GM10266 (cell line): ENCODE data around the gene TRIM13.

Experiments
- DNase-seq: peaks from one replicate; pipeline ENCODE4 v3.0.0; 2012; ENCODE audit errors: extremely low spot score
- CTCF ChIP-seq: IDR thresholded peaks from 2 replicates; pipeline ENCODE4 v1.5.1; 2012; ENCODE audit warnings: mild to moderate bottlenecking, low read depth; ENCODE audit not compliant: control insufficient read depth, insufficient read depth; ENCODE audit errors: missing control alignments

The TRIM13 gene

DNA sequence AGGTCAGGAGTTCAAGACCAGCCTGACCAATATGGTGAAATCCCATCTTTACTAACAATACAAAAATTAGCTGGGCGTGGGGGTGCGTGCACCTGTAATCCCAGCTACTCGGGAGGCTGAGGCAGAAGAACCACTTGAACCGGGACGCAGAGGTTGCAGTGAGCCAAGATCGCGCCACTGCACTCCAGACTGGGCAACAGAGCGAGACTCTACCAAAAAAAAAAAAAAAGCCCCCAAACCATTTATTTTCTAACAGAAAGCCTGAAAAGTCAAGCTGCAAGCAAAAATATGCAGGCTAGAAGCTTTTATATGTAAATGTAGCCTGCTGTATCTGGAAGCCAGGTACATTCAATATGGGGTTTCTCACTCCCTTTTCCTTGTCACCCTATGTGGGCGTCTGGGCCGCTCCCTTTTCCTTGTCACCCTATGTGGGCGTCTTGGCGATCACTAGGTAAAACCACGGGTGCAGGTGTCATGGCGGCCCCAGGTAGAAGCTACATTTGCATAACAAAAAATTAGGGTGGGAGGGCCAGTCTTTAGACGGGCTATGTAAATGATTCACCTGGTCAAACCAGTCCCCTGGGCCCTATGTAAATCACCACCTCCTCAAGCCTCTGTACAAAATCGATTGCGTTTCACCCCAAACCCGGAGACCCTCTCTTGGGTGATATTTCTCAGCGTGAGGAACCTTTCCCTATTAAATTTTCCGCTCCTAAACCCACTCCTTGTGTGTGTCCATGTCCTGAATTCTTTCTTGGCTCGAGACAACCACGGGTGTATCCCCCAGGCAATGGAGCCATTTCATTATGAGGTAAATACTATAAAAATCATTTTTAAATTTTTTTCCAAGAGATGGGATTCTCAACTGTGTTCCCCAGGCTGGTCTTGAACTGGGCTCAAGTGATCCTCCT is 2.1 kb downstream of the TRIM13 start:
- no peak for TF ChIP-seq CTCF
- no peak for DNase-seq

DNA sequence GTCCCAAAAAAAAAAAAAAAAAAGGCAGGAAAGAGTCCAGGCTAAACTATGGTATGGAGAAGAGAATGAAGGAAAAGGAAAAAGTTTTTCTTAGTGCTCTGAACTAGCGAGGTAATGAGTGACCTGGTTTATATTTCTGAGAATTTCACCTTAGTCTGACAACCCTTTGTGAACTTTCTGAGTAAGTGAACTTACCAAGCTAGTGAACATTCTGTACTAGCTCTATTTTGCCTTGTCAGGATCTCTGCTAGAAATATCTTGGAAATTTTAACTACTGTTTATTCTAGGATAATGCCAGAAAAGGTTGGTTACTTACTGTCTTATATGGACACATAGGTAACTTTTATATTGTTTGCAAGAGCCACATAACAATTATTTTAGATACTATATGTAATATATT is 4.4 kb downstream of the TRIM13 start:
- no peak for TF ChIP-seq CTCF
- no peak for DNase-seq

- DNase-seq, result no peak
- no peak for TF ChIP-seq CTCF
Observed at GRCh38 chr13:50006426-50007135, 9.7 kb downstream of the TRIM13 start.

- TF ChIP-seq CTCF, result no peak
- no peak for DNase-seq
Observed at GRCh38 chr13:50011461-50011860, 14.6 kb downstream of the TRIM13 start.

GRCh38 chr13:50012396-50013169 is 15.7 kb downstream of the TRIM13 start:
- DNase-seq, result no peak
- no peak for TF ChIP-seq CTCF

GRCh38 chr13:50014386-50014785 is 17.5 kb downstream of the TRIM13 start:
- no peak for DNase-seq
- no peak for TF ChIP-seq CTCF
